ENCODE measurements around the gene IL17RA.

Gene IL17RA

GRCh38 chr22:17152340-17152739 is 67.5 kb downstream of the IL17RA start:
- no peak for DNase-seq (ENCODE audit: low read depth in 3 of 3)

- DNase-seq (ENCODE audit: low read depth in 3 of 3) = no peak
Observed at GRCh38 chr22:17152971-17153370, 68.2 kb downstream of the IL17RA start.

GRCh38 chr22:17155941-17156340 is 71.1 kb downstream of the IL17RA start:
- no peak for DNase-seq (ENCODE audit: low read depth in 3 of 3)

- no peak for DNase-seq (ENCODE audit: low read depth in 3 of 3)
Observed at GRCh38 chr22:17157714-17158113, 72.9 kb downstream of the IL17RA start.

- no peak for DNase-seq (ENCODE audit: low read depth in 3 of 3)
Observed at GRCh38 chr22:17158176-17158567, 73.4 kb downstream of the IL17RA start.

- peak; percentile 80 to 88 (median 85) for DNase-seq (ENCODE audit: low read depth in 3 of 3)
Observed at GRCh38 chr22:17158568-17159503, 74.0 kb downstream of the IL17RA start, which contains the start of gene HDHD5. HDHD5 (minus strand) TSS chr22:17159277; CDS start chr22:17159251, 26 bp downstream.

- DNase-seq (ENCODE audit: low read depth in 3 of 3) = peak; percentile 48 to 72 (median 55)
Observed at GRCh38 chr22:17159504-17159951, 74.7 kb downstream of the IL17RA start.

- DNase-seq (ENCODE audit: low read depth in 3 of 3) = no peak
Observed at GRCh38 chr22:17161991-17162390, 77.2 kb downstream of the IL17RA start.

- no peak for DNase-seq (ENCODE audit: low read depth in 3 of 3)
Observed at GRCh38 chr22:17162731-17163130, 77.9 kb downstream of the IL17RA start.

GRCh38 chr22:17164392-17165024 is 79.7 kb downstream of the IL17RA start:
- DNase-seq (ENCODE audit: low read depth in 3 of 3) = no peak

All from stimulated activated CD4-positive, alpha-beta T cell treated with anti-CD3 and anti-CD28 coated beads, TNF-alpha, amount 100 ng/mL, for 24 hours (primary cell).